Lung (tissue), 12 donors: Measurements from ENCODE around the gene RAB3IP. TPM values are rescaled to one million over a fixed set of nuclear protein-coding genes. Genes with fewer than 3 reads are reported as not detected.
A peak's percentile ranks its signal among the peaks of the same experiment; 100 is the strongest.

Experiments used
- ATAC-seq: fragments of 200-7000 bp; cut with Tn5 transposase; one replicate; pipeline ENCODE4 v1.9.1; 2020; ENCODE audit warnings: moderate number of reproducible peaks; ENCODE audit not compliant: insufficient read depth, low FRiP score
- DNase-seq, 3 donors: peaks; one replicate each; pipeline ENCODE4 v3.0.0-alpha.2; 2013 to 2017
- H3K27ac ChIP-seq, 2 donors: one replicate each; pipeline ENCODE4 v1.5.1; 2013; ENCODE audit warnings: mild to moderate bottlenecking in 2 of 2, moderate library complexity in 2 of 2, control low read depth in 1 of 2, inconsistent platforms in 1 of 2, low read depth in 1 of 2, low read length in 1 of 2
- H3K27me3 ChIP-seq, 3 donors: one replicate each; pipeline ENCODE4 v1.5.1; 2013; ENCODE audit warnings: low read length in 2 of 3; ENCODE audit not compliant: control insufficient read depth in 3 of 3, insufficient read depth in 3 of 3
- H3K36me3 ChIP-seq, 4 donors: one replicate each; pipeline ENCODE4 v1.5.1; 2013; ENCODE audit warnings: low read length in 4 of 4, mild to moderate bottlenecking in 1 of 4, moderate library complexity in 1 of 4; ENCODE audit not compliant: control insufficient read depth in 4 of 4, insufficient read depth in 4 of 4
- H3K4me1 ChIP-seq, 5 donors: one replicate each; pipeline ENCODE4 v1.5.1; 2013; ENCODE audit warnings: low read length in 5 of 5, mild to moderate bottlenecking in 2 of 5, moderate library complexity in 1 of 5; ENCODE audit not compliant: control insufficient read depth in 5 of 5, insufficient read depth in 5 of 5
- H3K4me3 ChIP-seq: one replicate; pipeline ENCODE4 v1.5.1; 2013; ENCODE audit warnings: mild to moderate bottlenecking, control low read depth, moderate library complexity
- H3K9ac ChIP-seq, 2 donors: one replicate each; pipeline ENCODE4 v1.5.1; 2013; ENCODE audit warnings: low read length in 2 of 2, control low read depth in 1 of 2; ENCODE audit not compliant: insufficient read depth in 1 of 2
- H3K9me3 ChIP-seq, 4 donors: one replicate each; pipeline ENCODE4 v1.5.1; 2013; ENCODE audit warnings: low read length in 3 of 4, mild to moderate bottlenecking in 1 of 4, moderate library complexity in 1 of 4; ENCODE audit not compliant: control insufficient read depth in 4 of 4, insufficient read depth in 3 of 4
- CTCF ChIP-seq: IDR thresholded peaks from 2 replicates; pipeline ENCODE4 v1.5.1; 2012; ENCODE audit warnings: mild to moderate bottlenecking; ENCODE audit errors: control extremely low read depth, extremely low read depth
- WGBS, 2 donors: extraction: QIAGEN DNeasy Blood & Tissue Kit; methylation state at CpG; one replicate each; pipeline ENCODE4 v1.1.7; 2013; 5-methylcytosine and 5-hydroxymethylcytosine counted together
- polyA plus RNA-seq, 2 donors: library from polyadenylated mRNA; stranded (reverse); fragments of 200-250 nt; gene quantifications; one replicate each; pipeline ENCODE4 v1.2.1, GENCODE V29; 2013
- total RNA-seq, 2 donors: library from RNA; depleted of rRNA in 1 of 2; stranded (reverse); fragments of >200 nt in 1 of 2; gene quantifications; one replicate each; pipeline ENCODE4 v1.2.1, GENCODE V29; 2014 to 2021
- donor health status: control.
- donor health status: control.
- donor health status: Bipolar disorder and iron deficiency.
- donor health status: healthy.
- donor health status: DM: yes; HTN: yes; CAD: no.

RAB3IP gene
- total and polyA plus RNA-seq, 4 donors = 13.2 to 77.0 (median 30.5) TPM

- Histone ChIP-seq H3K36me3 (no peaks in the 10 kb centered on the region), H3K27ac (no peak overlapping the region), H3K4me3 (no peak overlapping the region), H3K9me3 (no peaks in the 10 kb centered on the region), H3K9ac (no peak overlapping the region), H3K27me3 (no peaks in the 10 kb centered on the region), H3K4me1 (no peaks in the 10 kb centered on the region)
- ATAC-seq = no peak
- DNase-seq = no peak
- TF ChIP-seq CTCF = no peak
- 91% methylated on average over 4 of the region's 4 CpGs for WGBS, 2 donors
Measured at GRCh38 chr12:69866698-69867097, 128.0 kb downstream of the RAB3IP start.

GRCh38 chr12:69868695-69869094 lies 130.0 kb downstream of the RAB3IP start:
- H3K4me3 ChIP-seq = no peak overlapping the region
- no peak for TF ChIP-seq CTCF
- H3K27ac ChIP-seq = no peak overlapping the region
- peaks cover 0 to 8% (median 0%) of the 10 kb centered on the region in 5 donors for H3K4me1 ChIP-seq
- DNase-seq = no peak
- no peak for ATAC-seq
- no peak overlapping the region for H3K9ac ChIP-seq
- 97 to 98% methylated on average over 9 of the region's 9 CpGs for WGBS, 2 donors
- H3K27me3 ChIP-seq = no peaks in the 10 kb centered on the region
- H3K9me3 ChIP-seq = no peaks in the 10 kb centered on the region
- no peaks in the 10 kb centered on the region for H3K36me3 ChIP-seq

GRCh38 chr12:69872804-69873203 lies 134.1 kb downstream of the RAB3IP start:
- DNase-seq (peak in 2 of 3 donors; percentile 21 to 61), ATAC-seq (no peak)

More at GRCh38 chr12:69872804-69873203, 134.1 kb downstream of the RAB3IP start:
- no peak overlapping the region for H3K27ac ChIP-seq
- H3K4me1 ChIP-seq = peaks cover 0 to 18% (median 1%) of the 10 kb centered on the region in 5 donors
- no peaks in the 10 kb centered on the region for H3K9me3 ChIP-seq
- no peak overlapping the region for H3K4me3 ChIP-seq
- 41 to 52% methylated on average over 3 of the region's 3 CpGs for WGBS, 2 donors
- TF ChIP-seq CTCF = no peak
- no peaks in the 10 kb centered on the region for H3K36me3 ChIP-seq
- no peak overlapping the region for H3K9ac ChIP-seq
- H3K27me3 ChIP-seq = no peaks in the 10 kb centered on the region

Other genes starting within 250 kb of the RAB3IP start
- gene CCT2, start 153.4 kb upstream of the RAB3IP start, total RNA-seq = 100 to 1,000 TPM; 115 to 122 TPM
- 100 to 1,000 TPM in 1 of 2 donors, 10 to 100 TPM in 1; 80.3 to 113 TPM for gene CCT2, start 153.4 kb upstream of the RAB3IP start, polyA plus RNA-seq
- under 1 TPM in 1 of 2 donors, not detected in 1; 0.40 TPM for gene LRRC10, start 128.0 kb upstream of the RAB3IP start, total RNA-seq
- not detected for gene LRRC10, start 128.0 kb upstream of the RAB3IP start, polyA plus RNA-seq
- gene BEST3, start 39.6 kb upstream of the RAB3IP start, total RNA-seq = under 1 TPM; 0.20 to 0.52 TPM
- gene BEST3, start 39.6 kb upstream of the RAB3IP start, polyA plus RNA-seq = under 1 TPM in 1 of 2 donors, not detected in 1; 0.03 TPM
- 1 to 10 TPM in 1 of 2 donors, under 1 TPM in 1; 0.15 to 1.9 TPM for gene MYRFL, start 86.4 kb downstream of the RAB3IP start, total RNA-seq
- gene MYRFL, start 86.4 kb downstream of the RAB3IP start, polyA plus RNA-seq = under 1 TPM; 0.03 to 0.14 TPM